Measurements from ENCODE around the gene MTCL1. TPM values are rescaled to one million over a fixed set of nuclear protein-coding genes. Genes with fewer than 3 reads are reported as not detected.

Gene MTCL1
- total RNA-seq, 1 experiment from 2014 or later = 22.7 TPM

DNA sequence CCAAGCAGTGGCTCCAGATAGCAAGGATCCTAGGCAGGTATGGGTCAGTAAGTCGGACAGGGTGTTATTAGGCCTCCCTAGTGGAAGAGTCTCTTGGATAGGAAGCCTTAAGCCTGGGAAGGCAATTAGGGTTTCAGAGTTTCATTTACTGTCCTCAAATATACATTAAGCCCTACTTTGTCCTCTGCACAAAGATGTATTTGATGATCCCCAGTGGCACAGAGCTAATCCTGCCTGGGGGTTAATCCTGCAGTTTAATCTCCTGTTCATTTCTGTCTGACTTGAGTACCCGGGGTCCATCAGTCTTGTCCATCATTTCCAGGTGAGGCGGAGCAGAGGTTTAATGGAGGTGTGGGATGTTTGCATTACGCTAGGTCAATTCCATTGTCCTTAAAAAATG, 62.0 kb downstream of the MTCL1 start:
- RAD21 ChIA-PET (ENCODE audit: low non-redundant PET in 1 of 2, low total read pairs in 2 of 2, uncharacterized antibody in 2 of 2, unreplicated experiment in 2 of 2) = no interaction called here
- H4K20me1 ChIP-seq (ENCODE audit: insufficient read depth) = no peaks in the 10 kb centered on the region
- H3K9me2 ChIP-seq (ENCODE audit: insufficient read depth) = no peaks in the 10 kb centered on the region
- H2AFZ ChIP-seq (ENCODE audit: low read depth, low read length, poor library complexity, severe bottlenecking) = no peak overlapping the region
- no peaks in the 10 kb centered on the region for H3K79me2 ChIP-seq (ENCODE audit: insufficient read depth, low read length)
- peaks cover 11 to 13% of the 10 kb centered on the region in 2 experiments; a peak in 3 of 4 replicates for H3K4me1 ChIP-seq (ENCODE audit: control insufficient read depth in 1 of 2, insufficient read depth in 2 of 2, low read length in 2 of 2)
- H3K4me3 ChIP-seq (replicated peaks in 1 of 2; ENCODE audit: low read depth in 1 of 2, low read length in 2 of 2) = no peak overlapping the region
- H3K36me3 ChIP-seq (ENCODE audit: control insufficient read depth in 1 of 2, insufficient read depth in 2 of 2, low read length in 2 of 2) = peaks cover 2 to 3% of the 10 kb centered on the region in 2 experiments; a peak in 2 of 4 replicates
- H3K9me3 ChIP-seq (ENCODE audit: control insufficient read depth in 1 of 2, insufficient read depth in 1 of 2, low read depth in 1 of 2, low read length in 2 of 2) = no peaks in the 10 kb centered on the region
- intact Hi-C loops (cut with micrococcal nuclease) = no loop called here
- DNase-seq (ENCODE audit: low read depth, low spot score) (no peak), ATAC-seq (no peak)
- H3K27me3 ChIP-seq (ENCODE audit: insufficient read depth, low read length) = no peaks in the 10 kb centered on the region
- no peak overlapping the region for H3K27ac ChIP-seq (ENCODE audit: low read depth, low read length)
- H3K4me2 ChIP-seq (ENCODE audit: low read length) = no peak overlapping the region
- BruUV-seq (replicated peaks) = no TSS peak
- CTCF ChIA-PET = no interaction called here
- POLR2A ChIA-PET = no interaction called here
- no peak overlapping the region for H3K9ac ChIP-seq (ENCODE audit: low read length)
- no peak for TF ChIP-seq FOSL1 (IDR thresholded peaks at IDR 0.05; ENCODE audit: low read depth)
- TF ChIP-seq CEBPB (IDR thresholded peaks at IDR 0.05; ENCODE audit: low read depth) = no peak
- no peak for TF ChIP-seq SP1 (IDR thresholded peaks at IDR 0.05; ENCODE audit: low read depth)
- no peak for TF ChIP-seq TCF7L2 (IDR thresholded peaks at IDR 0.05; ENCODE audit: borderline replicate concordance, extremely low read depth, insufficient read depth, insufficient read length)
- no peak for TF ChIP-seq ELF1 (IDR thresholded peaks at IDR 0.05; ENCODE audit: borderline replicate concordance, low read depth)
- TF ChIP-seq JUND (IDR thresholded peaks at IDR 0.05) = no peak
- TF ChIP-seq YY1 (IDR thresholded peaks at IDR 0.05; ENCODE audit: extremely low read depth, insufficient replicate concordance, low read depth, low read length) = no peak
- TF ChIP-seq, protein P1, sequence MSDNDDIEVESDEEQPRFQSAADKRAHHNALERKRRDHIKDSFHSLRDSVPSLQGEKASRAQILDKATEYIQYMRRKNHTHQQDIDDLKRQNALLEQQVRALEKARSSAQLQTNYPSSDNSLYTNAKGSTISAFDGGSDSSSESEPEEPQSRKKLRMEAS (IDR thresholded peaks at IDR 0.05) = no peak
- TF ChIP-seq EZH2phosphoT487 (IDR thresholded peaks at IDR 0.05; ENCODE audit: borderline replicate concordance) = no peak
- no peak for TF ChIP-seq REST (IDR thresholded peaks at IDR 0.05; ENCODE audit: low read depth)
- TF ChIP-seq POLR2AphosphoS5 (IDR thresholded peaks at IDR 0.05; ENCODE audit: low read depth, low read length) = no peak
- TF ChIP-seq EZH2 (IDR thresholded peaks at IDR 0.05) = no peak
- TF ChIP-seq SRF (IDR thresholded peaks at IDR 0.05; ENCODE audit: low read depth) = no peak

All from HCT116 (cell line).